ENCODE data around the gene MMP10. TPM values are rescaled to one million over a fixed set of nuclear protein-coding genes. Genes with fewer than 3 reads are reported as not detected.

Gene MMP10
- total and polyA plus RNA-seq, 2 donors (not counting 3 experiments of a cell fraction or from before 2014, with no cell fraction given), result 4.3 to 15.0 TPM

- Histone ChIP-seq H3K27ac (ENCODE audit: insufficient read depth, low read depth, low read length) (no peak overlapping the region), H3K9me1 (replicated peaks; ENCODE audit: control insufficient read depth, extremely low read depth, insufficient read depth, low read length) (no peaks in the 10 kb centered on the region), H3K4me1 (ENCODE audit: control insufficient read depth, extremely low read depth, insufficient read depth, low read length) (no peaks in the 10 kb centered on the region), H3K4me2 (ENCODE audit: insufficient read depth, low read length) (no peak overlapping the region), H4K20me1 (replicated peaks; ENCODE audit: control insufficient read depth, extremely low read depth, insufficient read depth, low read length) (no peaks in the 10 kb centered on the region), H2AFZ (ENCODE audit: low read depth, low read length) (no peak overlapping the region), H3K9me3 (replicated peaks; ENCODE audit: control insufficient read depth, insufficient read depth, low read length) (no peaks in the 10 kb centered on the region), H3K4me3 (replicated peaks in 1 of 3; ENCODE audit: insufficient read depth in 1 of 3, low read depth in 1 of 3, low read length in 3 of 3) (no peak overlapping the region), H3K27me3 (ENCODE audit: control insufficient read depth in 2 of 2, insufficient read depth in 2 of 2, low read length in 2 of 2) (no peaks in the 10 kb centered on the region), H3K36me3 (ENCODE audit: control insufficient read depth in 2 of 2, extremely low read depth in 1 of 2, insufficient read depth in 2 of 2, low read length in 2 of 2) (no peaks in the 10 kb centered on the region), H3K79me2 (ENCODE audit: control insufficient read depth, insufficient read depth, low read length) (peaks cover 12% of the 10 kb centered on the region), H3K9ac (replicated peaks; ENCODE audit: extremely low read depth, insufficient read depth, low read length) (no peak overlapping the region)
- intact Hi-C loops (cut with micrococcal nuclease) (loop anchor here (10.0 kb wide), 2 partner anchors 122 to 678 kb away; partner anchors contain the start of gene YAP1), dilution Hi-C loops (cut with MboI; ENCODE audit: extremely low pct_ligation_motif_present, low sequenced_read_pairs) (no loop called here)
- TF ChIP-seq POLR2AphosphoS5 (IDR thresholded peaks at IDR 0.05; ENCODE audit: insufficient read depth, low read depth, low read length) (no peak), EZH2 (IDR thresholded peaks at IDR 0.05; ENCODE audit: borderline replicate concordance, low read depth, low read length, severe bottlenecking) (no peak), MAX (IDR thresholded peaks at IDR 0.05; ENCODE audit: insufficient read depth, insufficient read length) (no peak), MYC (IDR thresholded peaks at IDR 0.05; ENCODE audit: low read depth, low read length) (no peak), JUN (IDR thresholded peaks at IDR 0.05; ENCODE audit: borderline replicate concordance, insufficient read depth, insufficient read length, low read depth) (no peak), GATA2 (IDR thresholded peaks at IDR 0.05; ENCODE audit: insufficient read depth, insufficient read length, low read depth, low read length) (no peak), POLR2A (IDR thresholded peaks at IDR 0.05; ENCODE audit: low read depth, low read length) (no peak)
- DNase-seq (ENCODE audit: low read depth, low spot score), result no peak
- ChIA-PET CTCF (interaction anchor here (0.7 to 2.4 kb wide), 7 partner anchors 8 to 148 kb away, joined by 3 to 12 read pairs (median 5); partner anchors contain the start of gene MMP10), POLR2A (no interaction called here)
- no TSS peak for BruUV-seq (replicated peaks)
- no peak for FAIRE-seq
Measured at GRCh38 chr11:102792604-102793003, 12.2 kb upstream of the MMP10 start.

All from endothelial cell of umbilical vein (primary cell).